MM.1S (cell line): ENCODE measurements around the gene AGAP1.

Experiments used
- DNase-seq: peaks from one replicate; pipeline ENCODE4 v3.0.0-alpha.2; 2015
- H2AFZ ChIP-seq: fragments of 300-600 bp; sonication (generic); 2 replicates; pipeline ENCODE4 v1.6.0; 2016; ENCODE audit warnings: antibody characterized with exemption, low read length
- H3F3A ChIP-seq: fragments of 300-600 bp; sonication (generic); 2 replicates; pipeline ENCODE4 v1.6.1; 2016; ENCODE audit warnings: mild to moderate bottlenecking, antibody characterized with exemption, low read length, moderate library complexity, mixed read lengths; ENCODE audit not compliant: insufficient read depth
- H3K27ac ChIP-seq: fragments of 300-600 bp; sonication (generic); 2 replicates; pipeline ENCODE4 v1.5.1; 2016; ENCODE audit warnings: mild to moderate bottlenecking, low read length
- H3K27me3 ChIP-seq: fragments of 300-600 bp; sonication (generic); replicated peaks from 2 replicates; pipeline ENCODE4 v1.6.0; 2016; ENCODE audit warnings: low read length; ENCODE audit not compliant: insufficient read depth
- H3K36me3 ChIP-seq: fragments of 300-600 bp; sonication (generic); replicated peaks from 2 replicates; pipeline ENCODE4 v1.6.1; 2016; ENCODE audit warnings: mild to moderate bottlenecking, low read length, mixed read lengths; ENCODE audit not compliant: insufficient read depth
- H3K4me1 ChIP-seq: fragments of 300-600 bp; sonication (generic); 2 replicates; pipeline ENCODE4 v1.6.1; 2016; ENCODE audit warnings: low read length, mixed read lengths
- H3K4me2 ChIP-seq: fragments of 300-600 bp; sonication (generic); 2 replicates; pipeline ENCODE4 v1.6.0; 2016; ENCODE audit warnings: low read depth, low read length
- H3K4me3 ChIP-seq: fragments of 300-600 bp; sonication (generic); 2 replicates; pipeline ENCODE4 v1.5.1; 2016; ENCODE audit warnings: low read length, mixed read lengths
- H3K79me2 ChIP-seq: fragments of 300-600 bp; sonication (generic); 2 replicates; pipeline ENCODE4 v1.6.1; 2016; ENCODE audit warnings: mixed run types, low read length, mixed read lengths
- H3K9ac ChIP-seq: fragments of 300-600 bp; sonication (generic); 2 replicates; pipeline ENCODE4 v1.6.1; 2016; ENCODE audit warnings: low read length, mixed read lengths
- H3K9me2 ChIP-seq: fragments of 300-600 bp; sonication (generic); replicated peaks from 2 replicates; pipeline ENCODE4 v1.6.1; 2016; ENCODE audit warnings: mild to moderate bottlenecking, low read length, mixed read lengths; ENCODE audit not compliant: insufficient read depth
- H3K9me3 ChIP-seq: fragments of 300-600 bp; sonication (generic); replicated peaks from 2 replicates; pipeline ENCODE4 v1.6.1; 2016; ENCODE audit warnings: mild to moderate bottlenecking, low read length, mixed read lengths; ENCODE audit not compliant: insufficient read depth
- H4K20me1 ChIP-seq: fragments of 300-600 bp; sonication (generic); 2 replicates; pipeline ENCODE4 v1.6.1; 2016; ENCODE audit warnings: mild to moderate bottlenecking, low read length, moderate library complexity, mixed read lengths; ENCODE audit not compliant: insufficient read depth
- EZH2 ChIP-seq: fragments of 300-600 bp; sonication (generic); optimal IDR thresholded peaks from 2 replicates; pipeline ENCODE3; 2017; ENCODE audit warnings: low read depth, mild to moderate bottlenecking, antibody characterized with exemption, low read length, mixed read lengths
- EZH2phosphoT487 ChIP-seq: fragments of 300-600 bp; sonication (generic); IDR thresholded peaks from 2 replicates; pipeline ENCODE4 v1.6.1; 2018; ENCODE audit warnings: antibody characterized with exemption, low read length
- TF ChIP-seq, protein P1 (sequence below): fragments of 300-600 bp; sonication (generic); IDR thresholded peaks from 2 replicates; pipeline ENCODE4 v1.5.1; 2016; ENCODE audit warnings: antibody characterized with exemption, low read length, mixed read lengths

AGAP1 gene

DNA sequence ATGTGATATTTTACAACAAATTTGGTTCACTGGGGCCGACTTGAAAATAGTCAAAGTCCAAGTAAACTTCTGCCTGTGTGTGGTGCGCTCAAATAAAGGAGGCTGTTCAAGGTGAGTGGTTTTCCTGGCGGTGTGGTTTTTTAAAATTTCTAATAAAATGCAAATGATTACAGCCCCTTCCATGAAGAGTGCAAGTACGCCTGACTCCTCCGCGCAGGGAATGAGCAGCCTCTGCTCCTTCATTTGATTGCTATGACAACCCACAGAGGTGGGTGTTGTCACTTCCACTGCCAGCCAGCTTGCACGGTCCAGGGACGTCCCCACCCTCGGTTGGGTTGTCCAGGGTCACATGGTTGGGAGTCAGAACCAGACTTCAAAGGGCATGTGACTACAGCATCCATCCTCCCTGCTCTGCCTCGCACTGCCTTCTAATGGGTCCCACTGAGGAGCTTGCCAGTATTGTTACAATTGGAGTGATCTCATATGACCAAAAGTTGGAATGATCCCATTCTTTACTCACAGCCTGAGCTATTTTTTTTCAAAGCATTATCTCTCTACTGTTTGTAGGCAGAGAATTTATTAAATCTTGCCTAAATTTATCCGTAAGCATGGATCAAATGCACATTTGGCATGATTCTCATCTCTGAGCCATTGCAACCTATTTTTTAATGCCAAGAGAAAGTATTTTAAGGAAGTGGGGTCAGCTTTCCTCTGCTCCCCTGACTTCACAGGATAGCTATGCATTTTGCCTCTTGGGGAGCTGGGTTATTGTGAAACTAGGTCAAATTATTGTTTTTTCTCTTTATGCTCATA is 121.3 kb downstream of the AGAP1 start:
- DNase-seq, result no peak
- TF ChIP-seq, protein P1, sequence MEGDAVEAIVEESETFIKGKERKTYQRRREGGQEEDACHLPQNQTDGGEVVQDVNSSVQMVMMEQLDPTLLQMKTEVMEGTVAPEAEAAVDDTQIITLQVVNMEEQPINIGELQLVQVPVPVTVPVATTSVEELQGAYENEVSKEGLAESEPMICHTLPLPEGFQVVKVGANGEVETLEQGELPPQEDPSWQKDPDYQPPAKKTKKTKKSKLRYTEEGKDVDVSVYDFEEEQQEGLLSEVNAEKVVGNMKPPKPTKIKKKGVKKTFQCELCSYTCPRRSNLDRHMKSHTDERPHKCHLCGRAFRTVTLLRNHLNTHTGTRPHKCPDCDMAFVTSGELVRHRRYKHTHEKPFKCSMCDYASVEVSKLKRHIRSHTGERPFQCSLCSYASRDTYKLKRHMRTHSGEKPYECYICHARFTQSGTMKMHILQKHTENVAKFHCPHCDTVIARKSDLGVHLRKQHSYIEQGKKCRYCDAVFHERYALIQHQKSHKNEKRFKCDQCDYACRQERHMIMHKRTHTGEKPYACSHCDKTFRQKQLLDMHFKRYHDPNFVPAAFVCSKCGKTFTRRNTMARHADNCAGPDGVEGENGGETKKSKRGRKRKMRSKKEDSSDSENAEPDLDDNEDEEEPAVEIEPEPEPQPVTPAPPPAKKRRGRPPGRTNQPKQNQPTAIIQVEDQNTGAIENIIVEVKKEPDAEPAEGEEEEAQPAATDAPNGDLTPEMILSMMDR, result no peak
- TF ChIP-seq EZH2, result no peak
- TF ChIP-seq EZH2phosphoT487, result no peak
- H3K36me3 ChIP-seq, result no peaks in the 10 kb centered on the region
- H3K9ac ChIP-seq, result no peak overlapping the region
- H3K9me2 ChIP-seq, result no peaks in the 10 kb centered on the region
- no peak overlapping the region for H2AFZ ChIP-seq
- peak overlapping the region; percentile 70; the same call in 1 of the 2 replicates for H3K4me2 ChIP-seq
- H3F3A ChIP-seq, result peaks cover 16% of the 10 kb centered on the region
- H3K4me3 ChIP-seq, result no peak overlapping the region
- H3K27me3 ChIP-seq, result no peaks in the 10 kb centered on the region
- H4K20me1 ChIP-seq, result no peaks in the 10 kb centered on the region
- H3K27ac ChIP-seq, result peak overlapping the region; percentile 71; the same call in 1 of the 2 replicates
- H3K4me1 ChIP-seq, result peaks cover 39% of the 10 kb centered on the region
- no peaks in the 10 kb centered on the region for H3K9me3 ChIP-seq
- peaks cover 81% of the 10 kb centered on the region for H3K79me2 ChIP-seq

DNA sequence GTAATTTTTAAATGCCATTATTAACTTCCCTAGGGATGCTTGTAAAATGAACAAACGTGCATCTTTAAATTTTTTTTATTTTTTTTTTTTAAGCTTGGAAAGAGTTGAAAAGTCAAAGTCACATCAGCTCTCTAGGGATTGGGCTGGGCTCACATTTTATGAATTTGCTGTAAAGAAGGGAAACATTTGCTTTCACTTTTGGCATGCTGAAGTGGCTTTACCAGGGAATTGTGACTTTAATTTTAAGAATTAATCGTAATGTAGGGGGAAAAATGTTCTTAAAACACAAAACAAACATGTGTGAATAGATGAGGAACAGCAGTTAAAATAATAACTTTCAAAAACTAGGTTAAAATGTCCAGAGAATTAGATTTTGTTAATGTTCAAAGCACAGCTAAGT is 123.0 kb downstream of the AGAP1 start:
- DNase-seq, result no peak
- H3K9me3 ChIP-seq, result no peaks in the 10 kb centered on the region
- peaks cover 87% of the 10 kb centered on the region for H3K79me2 ChIP-seq
- no peak overlapping the region for H3K27ac ChIP-seq
- no peaks in the 10 kb centered on the region for H4K20me1 ChIP-seq
- H3K4me2 ChIP-seq, result peak overlapping the region; percentile 45; the same call in 1 of the 2 replicates
- H3F3A ChIP-seq, result peaks cover 4% of the 10 kb centered on the region; the same call in 1 of the 2 replicates
- H3K36me3 ChIP-seq, result no peaks in the 10 kb centered on the region
- TF ChIP-seq EZH2 (no peak), EZH2phosphoT487 (no peak)
- TF ChIP-seq, protein P1, result no peak
- no peak overlapping the region; the same call in 1 of the 2 replicates for H3K9ac ChIP-seq
- no peaks in the 10 kb centered on the region for H3K27me3 ChIP-seq
- no peak overlapping the region for H2AFZ ChIP-seq
- H3K4me3 ChIP-seq, result no peak overlapping the region; the same call in 1 of the 2 replicates
- H3K4me1 ChIP-seq, result peaks cover 22% of the 10 kb centered on the region
- no peaks in the 10 kb centered on the region for H3K9me2 ChIP-seq

DNA sequence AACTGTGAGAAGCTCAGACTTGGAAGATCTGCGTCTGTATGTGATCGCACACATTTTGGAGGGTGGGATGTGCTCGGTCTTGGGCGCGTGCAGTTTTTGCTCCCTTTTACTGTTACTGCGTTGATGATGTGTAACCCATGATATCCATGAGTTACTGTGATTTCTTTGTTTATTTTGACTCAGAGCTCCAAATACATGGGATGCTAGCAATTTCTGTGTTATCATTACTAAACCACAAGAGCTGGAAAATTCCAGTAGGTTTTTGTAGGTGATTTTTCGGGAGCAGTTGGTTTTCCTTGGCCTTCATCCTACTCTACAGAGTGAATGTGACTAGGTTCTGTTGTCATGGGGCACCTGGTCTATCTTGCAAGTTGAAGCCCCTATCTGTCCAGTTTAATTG is 124.2 kb downstream of the AGAP1 start:
- Histone ChIP-seq H3K27me3 (no peaks in the 10 kb centered on the region), H3K79me2 (peaks cover 87% of the 10 kb centered on the region), H3K4me2 (no peak overlapping the region), H4K20me1 (no peaks in the 10 kb centered on the region), H3K9me3 (no peaks in the 10 kb centered on the region), H3F3A (peaks cover 4% of the 10 kb centered on the region; the same call in 1 of the 2 replicates), H3K9ac (no peak overlapping the region), H2AFZ (no peak overlapping the region), H3K9me2 (no peaks in the 10 kb centered on the region), H3K36me3 (no peaks in the 10 kb centered on the region), H3K27ac (no peak overlapping the region), H3K4me1 (peaks cover 21% of the 10 kb centered on the region), H3K4me3 (no peak overlapping the region)
- TF ChIP-seq, protein P1, result no peak
- TF ChIP-seq EZH2phosphoT487, result no peak
- TF ChIP-seq EZH2, result no peak
- DNase-seq, result no peak
